HepG2 (cell line): ENCODE results near the gene LHX3. TPM values are rescaled to one million over a fixed set of nuclear protein-coding genes. Genes with fewer than 3 reads are reported as not detected.

Source experiments
- ATM ChIP-seq: fragments of 450-650 bp; IDR thresholded peaks from 2 replicates; pipeline ENCODE4 v1.7.1; 2017; ENCODE audit warnings: mild to moderate bottlenecking, borderline replicate concordance
- CHCHD3 ChIP-seq: sonication (generic); formaldehyde crosslinking; IDR thresholded peaks from 2 replicates; pipeline ENCODE4 v1.8.0; 2022; ENCODE audit warnings: mild to moderate bottlenecking, missing genetic modification reagents, moderate library complexity
- KDM2A ChIP-seq: sonication (generic); formaldehyde crosslinking; IDR thresholded peaks from 2 replicates; pipeline ENCODE4 v1.4.0; 2020; ENCODE audit warnings: low read depth, missing genetic modification reagents, borderline replicate concordance
- KLF6 ChIP-seq: IDR thresholded peaks from 2 replicates; pipeline ENCODE4 v1.8.0; 2016; ENCODE audit warnings: missing biosample characterization, missing genetic modification reagents
- MATR3 ChIP-seq: sonication (generic); formaldehyde crosslinking; IDR thresholded peaks from 2 replicates; pipeline ENCODE4 v1.4.0; 2020; ENCODE audit warnings: missing genetic modification reagents
- POLR2AphosphoS5 ChIP-seq: IDR thresholded peaks from 2 replicates; pipeline ENCODE4 v1.6.1; 2012; ENCODE audit warnings: low read depth, low read length
- TCF12 ChIP-seq, 2 experiments: fragments of 450-650 bp in 1 of 2; sonication (generic) in 1 of 2; formaldehyde crosslinking in 1 of 2; IDR thresholded peaks; 2 replicates each; pipeline versions ENCODE4 v1.6.1 to v1.8.0; 2017 to 2022; ENCODE audit warnings: antibody characterized with exemption in 1 of 2, mild to moderate bottlenecking in 1 of 2, missing genetic modification reagents in 1 of 2, moderate library complexity in 1 of 2
- ZEB1 ChIP-seq: IDR thresholded peaks from 2 replicates; pipeline ENCODE4 v1.6.1; 2012; ENCODE audit warnings: mild to moderate bottlenecking, low read depth, inconsistent platforms; ENCODE audit not compliant: insufficient replicate concordance
- ZNF484 ChIP-seq: sonication (generic); formaldehyde crosslinking; IDR thresholded peaks from 2 replicates; pipeline ENCODE4 v1.5.1; 2020; ENCODE audit warnings: mild to moderate bottlenecking, low read depth, missing genetic modification reagents, borderline replicate concordance
- ZNF598 ChIP-seq: sonication (generic); formaldehyde crosslinking; IDR thresholded peaks from 2 replicates; pipeline ENCODE4 v1.5.1; 2020; ENCODE audit warnings: mild to moderate bottlenecking, missing genetic modification reagents, borderline replicate concordance
- polyA plus RNA-seq, 8 experiments: library from polyadenylated mRNA; depleted of rRNA in 3 of 8; stranded (reverse) in 7 of 8; unstranded in 1 of 8; fragments of >200 nt; fragmentation: Illumina TruSeq in 4 of 8; extraction: Trizol in 4 of 8; gene quantifications; 2 replicates each; pipeline versions ENCODE4 v1.2.1 to v1.2.3, GENCODE V29; 2011 to 2016; ENCODE audit warnings: low read depth in 4 of 8, missing spikeins in 1 of 8, mixed read lengths in 1 of 8; ENCODE audit not compliant: insufficient read depth in 1 of 8
- total RNA-seq, 5 experiments: library from RNA; depleted of rRNA; stranded (reverse); fragments of >200 nt; fragmentation: Illumina TruSeq; extraction: Trizol; gene quantifications; 2 replicates each; pipeline ENCODE4 v1.2.3, GENCODE V29; 2016; ENCODE audit warnings: low read depth in 1 of 5
- TF ChIP-seq, protein P1 (sequence below): sonication (generic); formaldehyde crosslinking; IDR thresholded peaks from 2 replicates; pipeline ENCODE4 v1.5.0; 2020; ENCODE audit warnings: mild to moderate bottlenecking, missing genetic modification reagents
- TF ChIP-seq, protein P2 (sequence below): sonication (generic); formaldehyde crosslinking; IDR thresholded peaks from 2 replicates; pipeline ENCODE4 v1.4.0; 2020; ENCODE audit warnings: missing genetic modification reagents, borderline replicate concordance
- TF ChIP-seq, protein P3 (sequence below): sonication (generic); formaldehyde crosslinking; IDR thresholded peaks from 2 replicates; pipeline ENCODE4 v1.8.0; 2022; ENCODE audit warnings: mild to moderate bottlenecking, missing genetic modification reagents, borderline replicate concordance
- TF ChIP-seq, protein P4 (sequence below), 2 experiments: IDR thresholded peaks; 2 replicates each; pipeline ENCODE4 v1.6.1; 2011 to 2012; ENCODE audit warnings: low read length in 2 of 2, borderline replicate concordance in 1 of 2, low read depth in 1 of 2, mild to moderate bottlenecking in 1 of 2, moderate library complexity in 1 of 2
- TF ChIP-seq, protein P5 (sequence below): sonication (generic); formaldehyde crosslinking; IDR thresholded peaks from 2 replicates; pipeline ENCODE4 v1.4.0; 2020; ENCODE audit warnings: missing genetic modification reagents

Gene LHX3
- total and polyA plus RNA-seq, 2 of the 13 experiments (the other 11 are each of a cell fraction or from before 2014, with no cell fraction given), result not detected

DNA sequence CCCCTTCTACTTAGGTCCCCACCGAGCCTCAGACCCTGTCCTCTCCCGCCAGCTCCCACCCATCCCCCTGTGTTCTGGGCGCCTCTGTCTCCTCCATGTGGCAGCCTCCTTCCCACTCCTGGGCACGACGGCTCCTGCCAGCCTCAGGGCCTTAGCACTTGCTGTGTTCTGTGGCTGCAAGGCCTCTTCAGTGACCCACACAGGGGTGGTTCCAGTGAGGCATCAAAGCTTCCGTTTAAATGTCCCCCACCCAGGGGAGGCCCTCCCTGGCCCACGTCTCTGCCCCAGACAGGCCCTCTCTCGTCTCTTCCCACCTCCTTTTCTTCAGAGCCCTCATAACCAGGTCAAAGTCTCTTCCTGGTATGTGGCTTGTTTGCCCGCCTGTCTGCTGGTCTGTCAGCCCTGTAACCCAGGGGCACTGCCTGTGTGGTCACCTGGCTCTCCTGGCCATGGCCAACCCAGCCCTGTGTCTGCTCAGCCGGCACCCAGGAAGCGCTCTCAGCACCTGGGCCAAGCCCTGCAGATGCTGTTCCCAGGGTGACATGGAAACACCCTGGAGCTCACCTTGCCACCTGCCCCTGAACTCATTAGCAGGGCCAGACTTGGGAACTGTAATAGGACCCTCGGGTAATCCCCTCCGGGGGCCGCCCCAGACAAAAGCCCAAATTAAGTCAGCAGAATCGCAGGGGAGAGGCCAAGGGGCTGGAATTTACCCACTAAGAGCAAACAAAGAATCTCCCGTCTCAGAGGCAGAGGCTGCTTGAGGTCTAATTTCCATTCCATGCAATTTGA lies 33.7 kb downstream of the LHX3 start (continued):
- TF ChIP-seq, protein P1, sequence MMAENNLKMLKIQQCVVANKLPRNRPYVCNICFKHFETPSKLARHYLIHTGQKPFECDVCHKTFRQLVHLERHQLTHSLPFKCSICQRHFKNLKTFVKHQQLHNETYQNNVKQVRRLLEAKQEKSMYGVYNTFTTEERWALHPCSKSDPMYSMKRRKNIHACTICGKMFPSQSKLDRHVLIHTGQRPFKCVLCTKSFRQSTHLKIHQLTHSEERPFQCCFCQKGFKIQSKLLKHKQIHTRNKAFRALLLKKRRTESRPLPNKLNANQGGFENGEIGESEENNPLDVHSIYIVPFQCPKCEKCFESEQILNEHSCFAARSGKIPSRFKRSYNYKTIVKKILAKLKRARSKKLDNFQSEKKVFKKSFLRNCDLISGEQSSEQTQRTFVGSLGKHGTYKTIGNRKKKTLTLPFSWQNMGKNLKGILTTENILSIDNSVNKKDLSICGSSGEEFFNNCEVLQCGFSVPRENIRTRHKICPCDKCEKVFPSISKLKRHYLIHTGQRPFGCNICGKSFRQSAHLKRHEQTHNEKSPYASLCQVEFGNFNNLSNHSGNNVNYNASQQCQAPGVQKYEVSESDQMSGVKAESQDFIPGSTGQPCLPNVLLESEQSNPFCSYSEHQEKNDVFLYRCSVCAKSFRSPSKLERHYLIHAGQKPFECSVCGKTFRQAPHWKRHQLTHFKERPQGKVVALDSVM (CRISPR knock-in tag), result no peak
- TF ChIP-seq ZNF484 (CRISPR knock-in tag) (no peak), CHCHD3 (CRISPR knock-in tag) (no peak), ZEB1 (peak; percentile 12), TCF12 (IDR thresholded peaks at IDR 0.05) (no peak), TCF12 (CRISPR knock-in tag; IDR thresholded peaks at IDR 0.05) (no peak), KDM2A (peak; percentile 32; the same call in 1 of the 2 replicates), POLR2AphosphoS5 (no peak), KLF6 (CRISPR knock-in tag) (no peak), MATR3 (no peak), ZNF598 (CRISPR knock-in tag) (no peak), ATM (no peak)
- TF ChIP-seq, protein P2, sequence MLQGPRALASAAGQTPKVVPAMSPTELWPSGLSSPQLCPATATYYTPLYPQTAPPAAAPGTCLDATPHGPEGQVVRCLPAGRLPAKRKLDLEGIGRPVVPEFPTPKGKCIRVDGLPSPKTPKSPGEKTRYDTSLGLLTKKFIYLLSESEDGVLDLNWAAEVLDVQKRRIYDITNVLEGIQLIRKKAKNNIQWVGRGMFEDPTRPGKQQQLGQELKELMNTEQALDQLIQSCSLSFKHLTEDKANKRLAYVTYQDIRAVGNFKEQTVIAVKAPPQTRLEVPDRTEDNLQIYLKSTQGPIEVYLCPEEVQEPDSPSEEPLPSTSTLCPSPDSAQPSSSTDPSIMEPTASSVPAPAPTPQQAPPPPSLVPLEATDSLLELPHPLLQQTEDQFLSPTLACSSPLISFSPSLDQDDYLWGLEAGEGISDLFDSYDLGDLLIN (CRISPR knock-in tag), result no peak
- TF ChIP-seq, protein P3, sequence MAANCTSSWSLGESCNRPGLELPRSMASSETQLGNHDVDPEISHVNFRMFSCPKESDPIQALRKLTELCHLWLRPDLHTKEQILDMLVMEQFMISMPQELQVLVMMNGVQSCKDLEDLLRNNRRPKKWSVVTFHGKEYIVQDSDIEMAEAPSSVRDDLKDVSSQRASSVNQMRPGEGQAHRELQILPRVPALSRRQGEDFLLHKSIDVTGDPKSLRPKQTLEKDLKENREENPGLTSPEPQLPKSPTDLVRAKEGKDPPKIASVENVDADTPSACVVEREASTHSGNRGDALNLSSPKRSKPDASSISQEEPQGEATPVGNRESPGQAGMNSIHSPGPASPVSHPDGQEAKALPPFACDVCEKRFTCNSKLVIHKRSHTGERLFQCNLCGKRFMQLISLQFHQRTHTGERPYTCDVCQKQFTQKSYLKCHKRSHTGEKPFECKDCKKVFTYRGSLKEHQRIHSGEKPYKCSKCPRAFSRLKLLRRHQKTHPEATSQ (CRISPR knock-in tag), result no peak
- TF ChIP-seq, protein P4, sequence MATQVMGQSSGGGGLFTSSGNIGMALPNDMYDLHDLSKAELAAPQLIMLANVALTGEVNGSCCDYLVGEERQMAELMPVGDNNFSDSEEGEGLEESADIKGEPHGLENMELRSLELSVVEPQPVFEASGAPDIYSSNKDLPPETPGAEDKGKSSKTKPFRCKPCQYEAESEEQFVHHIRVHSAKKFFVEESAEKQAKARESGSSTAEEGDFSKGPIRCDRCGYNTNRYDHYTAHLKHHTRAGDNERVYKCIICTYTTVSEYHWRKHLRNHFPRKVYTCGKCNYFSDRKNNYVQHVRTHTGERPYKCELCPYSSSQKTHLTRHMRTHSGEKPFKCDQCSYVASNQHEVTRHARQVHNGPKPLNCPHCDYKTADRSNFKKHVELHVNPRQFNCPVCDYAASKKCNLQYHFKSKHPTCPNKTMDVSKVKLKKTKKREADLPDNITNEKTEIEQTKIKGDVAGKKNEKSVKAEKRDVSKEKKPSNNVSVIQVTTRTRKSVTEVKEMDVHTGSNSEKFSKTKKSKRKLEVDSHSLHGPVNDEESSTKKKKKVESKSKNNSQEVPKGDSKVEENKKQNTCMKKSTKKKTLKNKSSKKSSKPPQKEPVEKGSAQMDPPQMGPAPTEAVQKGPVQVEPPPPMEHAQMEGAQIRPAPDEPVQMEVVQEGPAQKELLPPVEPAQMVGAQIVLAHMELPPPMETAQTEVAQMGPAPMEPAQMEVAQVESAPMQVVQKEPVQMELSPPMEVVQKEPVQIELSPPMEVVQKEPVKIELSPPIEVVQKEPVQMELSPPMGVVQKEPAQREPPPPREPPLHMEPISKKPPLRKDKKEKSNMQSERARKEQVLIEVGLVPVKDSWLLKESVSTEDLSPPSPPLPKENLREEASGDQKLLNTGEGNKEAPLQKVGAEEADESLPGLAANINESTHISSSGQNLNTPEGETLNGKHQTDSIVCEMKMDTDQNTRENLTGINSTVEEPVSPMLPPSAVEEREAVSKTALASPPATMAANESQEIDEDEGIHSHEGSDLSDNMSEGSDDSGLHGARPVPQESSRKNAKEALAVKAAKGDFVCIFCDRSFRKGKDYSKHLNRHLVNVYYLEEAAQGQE (IDR thresholded peaks at IDR 0.05; ENCODE audit: borderline replicate concordance in 1 of 2, low read depth in 1 of 2, low read length in 2 of 2), result no peak
- TF ChIP-seq, protein P5, sequence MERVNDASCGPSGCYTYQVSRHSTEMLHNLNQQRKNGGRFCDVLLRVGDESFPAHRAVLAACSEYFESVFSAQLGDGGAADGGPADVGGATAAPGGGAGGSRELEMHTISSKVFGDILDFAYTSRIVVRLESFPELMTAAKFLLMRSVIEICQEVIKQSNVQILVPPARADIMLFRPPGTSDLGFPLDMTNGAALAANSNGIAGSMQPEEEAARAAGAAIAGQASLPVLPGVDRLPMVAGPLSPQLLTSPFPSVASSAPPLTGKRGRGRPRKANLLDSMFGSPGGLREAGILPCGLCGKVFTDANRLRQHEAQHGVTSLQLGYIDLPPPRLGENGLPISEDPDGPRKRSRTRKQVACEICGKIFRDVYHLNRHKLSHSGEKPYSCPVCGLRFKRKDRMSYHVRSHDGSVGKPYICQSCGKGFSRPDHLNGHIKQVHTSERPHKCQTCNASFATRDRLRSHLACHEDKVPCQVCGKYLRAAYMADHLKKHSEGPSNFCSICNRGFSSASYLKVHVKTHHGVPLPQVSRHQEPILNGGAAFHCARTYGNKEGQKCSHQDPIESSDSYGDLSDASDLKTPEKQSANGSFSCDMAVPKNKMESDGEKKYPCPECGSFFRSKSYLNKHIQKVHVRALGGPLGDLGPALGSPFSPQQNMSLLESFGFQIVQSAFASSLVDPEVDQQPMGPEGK (CRISPR knock-in tag), result peak; percentile 86
